Thoracic aorta (tissue), 2 donors: Measurements from ENCODE around the gene SYDE1. TPM values are rescaled to one million over a fixed set of nuclear protein-coding genes. Genes with fewer than 3 reads are reported as not detected.

Experiments used
- ATAC-seq: fragments of 150-250 bp; one replicate; pipeline ENCODE4 v1.8.0; 2017; ENCODE audit warnings: low read depth; ENCODE audit not compliant: insufficient number of reproducible peaks, low FRiP score
- DNase-seq: peaks from one replicate; pipeline ENCODE4 v3.0.0-alpha.2; 2020; ENCODE audit warnings: low spot score
- H3K27ac ChIP-seq, 2 donors: fragments of 200-600 bp; sonication (generic); 1 replicate in 1 of 2; 2 replicates in 1 of 2; pipeline ENCODE4 v1.5.1; 2016; ENCODE audit warnings: mild to moderate bottlenecking in 2 of 2, moderate library complexity in 2 of 2
- H3K27me3 ChIP-seq: fragments of 200-600 bp; sonication (generic); replicated peaks from 2 replicates; pipeline ENCODE4 v1.6.0; 2016; ENCODE audit warnings: mild to moderate bottlenecking; ENCODE audit not compliant: insufficient read depth
- H3K36me3 ChIP-seq: fragments of 200-600 bp; sonication (generic); one replicate; pipeline ENCODE4 v1.5.1; 2016
- H3K4me1 ChIP-seq, 2 donors: fragments of 200-600 bp; sonication (generic); 1 replicate in 1 of 2; 2 replicates in 1 of 2; pipeline versions ENCODE4 v1.5.1 to v1.6.0; 2016; ENCODE audit warnings: low read depth in 2 of 2, mild to moderate bottlenecking in 1 of 2; ENCODE audit not compliant: control insufficient read depth in 1 of 2
- H3K4me3 ChIP-seq: fragments of 200-600 bp; sonication (generic); 2 replicates; pipeline ENCODE4 v1.5.1; 2016; ENCODE audit warnings: mild to moderate bottlenecking
- H3K9me3 ChIP-seq: fragments of 200-600 bp; sonication (generic); 2 replicates; pipeline ENCODE4 v1.5.1; 2016
- CTCF ChIP-seq: fragments of 200-600 bp; sonication (generic); IDR thresholded peaks from one replicate; pipeline ENCODE4 v1.5.1; 2019; ENCODE audit warnings: antibody characterized with exemption
- total RNA-seq, 2 donors: library from RNA; depleted of rRNA; stranded (reverse); fragments of >200 nt; gene quantifications; one replicate each; pipeline versions ENCODE4 v1.1.0 to v1.2.3, GENCODE V29; 2016

SYDE1 gene
- total RNA-seq, 2 donors from 2014 or later = 46.6 to 83.3 TPM

GRCh38 chr19:15113245-15114152 is 6.3 kb downstream of the SYDE1 start:
- Histone ChIP-seq H3K9me3 (no peaks in the 10 kb centered on the region), H3K27ac (peak overlapping the region; percentile 45 to 63), H3K36me3 (peaks cover 70% of the 10 kb centered on the region), H3K4me1 (peaks cover 0 to 26% of the 10 kb centered on the region in 2 donors), H3K4me3 (no peak overlapping the region), H3K27me3 (no peaks in the 10 kb centered on the region)
- no peak for DNase-seq
- TF ChIP-seq CTCF = no peak
- no peak for ATAC-seq

GRCh38 chr19:15114153-15114540 is 6.9 kb downstream of the SYDE1 start:
- peaks cover 0 to 19% of the 10 kb centered on the region in 2 donors for H3K4me1 ChIP-seq
- ATAC-seq = peak; percentile 84
- no peak overlapping the region for H3K4me3 ChIP-seq
- peaks cover 76% of the 10 kb centered on the region for H3K36me3 ChIP-seq
- no peaks in the 10 kb centered on the region for H3K27me3 ChIP-seq
- peak overlapping the region; percentile 45 to 63 for H3K27ac ChIP-seq
- H3K9me3 ChIP-seq = no peaks in the 10 kb centered on the region
- no peak for TF ChIP-seq CTCF
- no peak for DNase-seq

DNA sequence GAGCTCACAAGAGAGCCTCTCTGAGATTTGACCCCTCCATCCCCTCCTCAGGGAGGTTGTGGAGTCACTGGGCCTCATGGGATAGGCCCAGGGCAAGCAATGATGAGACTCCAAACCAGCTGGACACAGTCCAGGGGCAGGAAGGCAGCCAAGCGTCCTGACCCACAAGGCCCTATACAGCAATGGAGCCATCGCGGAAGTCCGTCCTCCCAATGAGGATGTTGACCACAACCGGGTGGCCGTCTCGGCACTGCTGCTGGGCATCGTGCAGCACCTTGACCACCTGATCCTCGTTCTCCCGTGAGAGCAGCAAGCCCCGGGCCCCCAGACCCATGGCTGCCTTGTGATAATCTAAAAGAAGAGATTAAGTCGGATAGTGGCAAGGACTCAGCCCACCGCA is 7.9 kb downstream of the SYDE1 start:
- Histone ChIP-seq H3K4me3 (no peak overlapping the region), H3K4me1 (peaks cover 0 to 19% of the 10 kb centered on the region in 2 donors), H3K27me3 (no peaks in the 10 kb centered on the region), H3K36me3 (peaks cover 75% of the 10 kb centered on the region), H3K9me3 (no peaks in the 10 kb centered on the region), H3K27ac (peak overlapping the region; percentile 45 to 63)
- DNase-seq = no peak
- no peak for TF ChIP-seq CTCF
- ATAC-seq = no peak

GRCh38 chr19:15115762-15116615 is 8.8 kb downstream of the SYDE1 start:
- Histone ChIP-seq H3K4me1 (peaks cover 0 to 19% of the 10 kb centered on the region in 2 donors), H3K9me3 (no peaks in the 10 kb centered on the region), H3K27ac (peak overlapping the region; percentile 45 to 63), H3K36me3 (peaks cover 75% of the 10 kb centered on the region), H3K27me3 (no peaks in the 10 kb centered on the region), H3K4me3 (no peak overlapping the region)
- ATAC-seq = no peak
- no peak for TF ChIP-seq CTCF
- no peak for DNase-seq

- H3K27ac ChIP-seq = no peak overlapping the region
- H3K9me3 ChIP-seq = no peaks in the 10 kb centered on the region
- peaks cover 0 to 19% of the 10 kb centered on the region in 2 donors for H3K4me1 ChIP-seq
- H3K36me3 ChIP-seq = peaks cover 74% of the 10 kb centered on the region
- no peaks in the 10 kb centered on the region for H3K27me3 ChIP-seq
- DNase-seq (no peak), ATAC-seq (no peak)
- no peak for TF ChIP-seq CTCF
- no peak overlapping the region for H3K4me3 ChIP-seq
Measured at GRCh38 chr19:15116856-15117255, 9.7 kb downstream of the SYDE1 start.
